ENCODE results near the gene CYBRD1. TPM values are rescaled to one million over a fixed set of nuclear protein-coding genes. Genes with fewer than 3 reads are reported as not detected.

Gene CYBRD1
- total and polyA plus RNA-seq, 10 of the 15 experiments (the other 5 are each of a cell fraction or from before 2014, with no cell fraction given): 10.8 to 51.9 (median 29.6) TPM

DNA sequence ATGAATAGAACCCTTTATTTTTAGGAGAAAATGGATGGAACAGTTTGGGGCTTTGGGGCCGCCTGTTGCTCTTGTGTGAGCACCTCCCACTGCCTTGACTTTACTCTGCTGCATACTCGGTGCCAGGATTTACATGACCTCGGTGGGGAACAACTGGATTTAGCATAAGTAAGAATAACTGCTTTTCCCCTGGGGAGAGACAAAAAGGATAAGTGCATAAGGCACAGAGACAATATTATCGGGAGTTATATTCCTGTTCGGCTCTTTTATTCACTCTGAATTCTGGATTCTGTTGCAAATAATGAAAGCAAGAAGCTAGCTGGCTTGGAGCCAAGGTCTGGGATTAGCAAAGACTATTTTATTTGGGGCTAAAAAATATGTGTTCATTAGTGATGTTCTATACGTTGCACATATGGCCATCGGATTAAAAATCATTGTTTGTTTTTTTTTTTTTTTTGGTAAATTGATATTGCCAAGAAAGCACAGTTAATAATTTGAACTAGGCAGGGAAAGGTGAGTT, 69.8 kb downstream of the CYBRD1 start:
- no peaks in the 10 kb centered on the region; the same call in 2 of the 3 replicates for H3K9me3 ChIP-seq (replicated peaks; ENCODE audit: control insufficient read depth, insufficient read depth, low read length)
- H3K9ac ChIP-seq (ENCODE audit: control insufficient read depth, insufficient read depth, low read length): no peak overlapping the region
- TF ChIP-seq SIN3A (IDR thresholded peaks at IDR 0.05; ENCODE audit: low read depth, low read length) (no peak), SMAD1 (IDR thresholded peaks at IDR 0.05; ENCODE audit: low read depth, partially characterized antibody) (no peak), LARP7 (IDR thresholded peaks at IDR 0.05) (no peak), NFYB (IDR thresholded peaks at IDR 0.05; ENCODE audit: insufficient read depth, low read depth, low read length) (no peak), MTA3 (IDR thresholded peaks at IDR 0.05; ENCODE audit: borderline replicate concordance, low read length) (no peak), JUND (IDR thresholded peaks at IDR 0.05; ENCODE audit: low read depth, low read length) (no peak), KDM1A (IDR thresholded peaks at IDR 0.05; ENCODE audit: borderline replicate concordance) (no peak), ZNF384 (IDR thresholded peaks at IDR 0.05; ENCODE audit: borderline replicate concordance, low read depth, low read length) (no peak), MEF2B (IDR thresholded peaks at IDR 0.05; ENCODE audit: partially characterized antibody, poor library complexity, severe bottlenecking) (no peak), TCF3 (IDR thresholded peaks at IDR 0.05; ENCODE audit: borderline replicate concordance, insufficient read depth, low read depth, low read length) (no peak), ETV6 (conservative IDR thresholded peaks at IDR 0.05 in 1 of 2, IDR thresholded peaks at IDR 0.05 in 1 of 2; ENCODE audit: borderline replicate concordance in 1 of 2, low read depth in 1 of 2) (no peak), RFX5 (IDR thresholded peaks at IDR 0.05; ENCODE audit: low read depth, low read length) (no peak), NFXL1 (IDR thresholded peaks at IDR 0.05; ENCODE audit: borderline replicate concordance) (no peak), RB1 (IDR thresholded peaks at IDR 0.05; ENCODE audit: borderline replicate concordance) (no peak), TARDBP (IDR thresholded peaks at IDR 0.05; ENCODE audit: borderline replicate concordance) (no peak)
- TF ChIP-seq, protein P1, sequence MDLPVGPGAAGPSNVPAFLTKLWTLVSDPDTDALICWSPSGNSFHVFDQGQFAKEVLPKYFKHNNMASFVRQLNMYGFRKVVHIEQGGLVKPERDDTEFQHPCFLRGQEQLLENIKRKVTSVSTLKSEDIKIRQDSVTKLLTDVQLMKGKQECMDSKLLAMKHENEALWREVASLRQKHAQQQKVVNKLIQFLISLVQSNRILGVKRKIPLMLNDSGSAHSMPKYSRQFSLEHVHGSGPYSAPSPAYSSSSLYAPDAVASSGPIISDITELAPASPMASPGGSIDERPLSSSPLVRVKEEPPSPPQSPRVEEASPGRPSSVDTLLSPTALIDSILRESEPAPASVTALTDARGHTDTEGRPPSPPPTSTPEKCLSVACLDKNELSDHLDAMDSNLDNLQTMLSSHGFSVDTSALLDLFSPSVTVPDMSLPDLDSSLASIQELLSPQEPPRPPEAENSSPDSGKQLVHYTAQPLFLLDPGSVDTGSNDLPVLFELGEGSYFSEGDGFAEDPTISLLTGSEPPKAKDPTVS (IDR thresholded peaks at IDR 0.05; ENCODE audit: low read depth, low read length): no peak
- TF ChIP-seq, protein P2, sequence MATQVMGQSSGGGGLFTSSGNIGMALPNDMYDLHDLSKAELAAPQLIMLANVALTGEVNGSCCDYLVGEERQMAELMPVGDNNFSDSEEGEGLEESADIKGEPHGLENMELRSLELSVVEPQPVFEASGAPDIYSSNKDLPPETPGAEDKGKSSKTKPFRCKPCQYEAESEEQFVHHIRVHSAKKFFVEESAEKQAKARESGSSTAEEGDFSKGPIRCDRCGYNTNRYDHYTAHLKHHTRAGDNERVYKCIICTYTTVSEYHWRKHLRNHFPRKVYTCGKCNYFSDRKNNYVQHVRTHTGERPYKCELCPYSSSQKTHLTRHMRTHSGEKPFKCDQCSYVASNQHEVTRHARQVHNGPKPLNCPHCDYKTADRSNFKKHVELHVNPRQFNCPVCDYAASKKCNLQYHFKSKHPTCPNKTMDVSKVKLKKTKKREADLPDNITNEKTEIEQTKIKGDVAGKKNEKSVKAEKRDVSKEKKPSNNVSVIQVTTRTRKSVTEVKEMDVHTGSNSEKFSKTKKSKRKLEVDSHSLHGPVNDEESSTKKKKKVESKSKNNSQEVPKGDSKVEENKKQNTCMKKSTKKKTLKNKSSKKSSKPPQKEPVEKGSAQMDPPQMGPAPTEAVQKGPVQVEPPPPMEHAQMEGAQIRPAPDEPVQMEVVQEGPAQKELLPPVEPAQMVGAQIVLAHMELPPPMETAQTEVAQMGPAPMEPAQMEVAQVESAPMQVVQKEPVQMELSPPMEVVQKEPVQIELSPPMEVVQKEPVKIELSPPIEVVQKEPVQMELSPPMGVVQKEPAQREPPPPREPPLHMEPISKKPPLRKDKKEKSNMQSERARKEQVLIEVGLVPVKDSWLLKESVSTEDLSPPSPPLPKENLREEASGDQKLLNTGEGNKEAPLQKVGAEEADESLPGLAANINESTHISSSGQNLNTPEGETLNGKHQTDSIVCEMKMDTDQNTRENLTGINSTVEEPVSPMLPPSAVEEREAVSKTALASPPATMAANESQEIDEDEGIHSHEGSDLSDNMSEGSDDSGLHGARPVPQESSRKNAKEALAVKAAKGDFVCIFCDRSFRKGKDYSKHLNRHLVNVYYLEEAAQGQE (IDR thresholded peaks at IDR 0.05; ENCODE audit: low read depth, low read length): no peak
- TF ChIP-seq, protein P3, sequence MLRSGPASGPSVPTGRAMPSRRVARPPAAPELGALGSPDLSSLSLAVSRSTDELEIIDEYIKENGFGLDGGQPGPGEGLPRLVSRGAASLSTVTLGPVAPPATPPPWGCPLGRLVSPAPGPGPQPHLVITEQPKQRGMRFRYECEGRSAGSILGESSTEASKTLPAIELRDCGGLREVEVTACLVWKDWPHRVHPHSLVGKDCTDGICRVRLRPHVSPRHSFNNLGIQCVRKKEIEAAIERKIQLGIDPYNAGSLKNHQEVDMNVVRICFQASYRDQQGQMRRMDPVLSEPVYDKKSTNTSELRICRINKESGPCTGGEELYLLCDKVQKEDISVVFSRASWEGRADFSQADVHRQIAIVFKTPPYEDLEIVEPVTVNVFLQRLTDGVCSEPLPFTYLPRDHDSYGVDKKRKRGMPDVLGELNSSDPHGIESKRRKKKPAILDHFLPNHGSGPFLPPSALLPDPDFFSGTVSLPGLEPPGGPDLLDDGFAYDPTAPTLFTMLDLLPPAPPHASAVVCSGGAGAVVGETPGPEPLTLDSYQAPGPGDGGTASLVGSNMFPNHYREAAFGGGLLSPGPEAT (IDR thresholded peaks at IDR 0.05; ENCODE audit: low read depth): no peak
- H3K27me3 ChIP-seq (replicated peaks in 1 of 2; ENCODE audit: control insufficient read depth in 2 of 2, insufficient read depth in 2 of 2, low read length in 1 of 2): no peaks in the 10 kb centered on the region
- H3K4me2 ChIP-seq (ENCODE audit: control insufficient read depth, insufficient read depth): no peak overlapping the region
- no peaks in the 10 kb centered on the region for H4K20me1 ChIP-seq (ENCODE audit: control insufficient read depth, insufficient read depth)
- FAIRE-seq (no peak), ATAC-seq (no peak), DNase-seq (ENCODE audit: low read depth, low spot score) (no peak)
- no TSS peak for BruUV-seq (replicated peaks)
- POLR2A ChIA-PET: no interaction called here
- 51% methylated on average over 7 of the region's 7 CpGs for WGBS (ENCODE audit: insufficient coverage, insufficient replicate concordance, low lambda C conversion rate, missing lambda C conversion rate)
- no peaks in the 10 kb centered on the region for H3K79me2 ChIP-seq (ENCODE audit: control insufficient read depth, insufficient read depth, low read length)
- intact Hi-C loops (cut with micrococcal nuclease; ENCODE audit: unreplicated experiment) (no loop called here), in situ Hi-C loops (cut with MboI) (loop anchor here (10.0 kb wide), 2 partner anchors 513 to 873 kb away; partner anchors contain the start of gene DLX2)
- H3K27ac ChIP-seq (ENCODE audit: control insufficient read depth, insufficient read depth): no peak overlapping the region
- H2AFZ ChIP-seq (ENCODE audit: control insufficient read depth, low read depth, low read length): no peak overlapping the region
- CTCF ChIA-PET: no interaction called here
- no peak overlapping the region for H3K4me3 ChIP-seq
- SMC1A ChIA-PET (ENCODE audit: uncharacterized antibody, unreplicated experiment): no interaction called here
- H3K36me3 ChIP-seq (ENCODE audit: control insufficient read depth in 2 of 2, insufficient read depth in 2 of 2, low read length in 1 of 2): no peaks in the 10 kb centered on the region
- no peaks in the 10 kb centered on the region for H3K4me1 ChIP-seq (ENCODE audit: control insufficient read depth, insufficient read depth, low read length)
- RAD21 ChIA-PET (ENCODE audit: unreplicated experiment): no interaction called here
